Panc1 (cell line): ENCODE measurements around the gene TMEM50B.

Experiments
- POLR2AphosphoS5 ChIP-seq: IDR thresholded peaks from 2 replicates; pipeline ENCODE4 v1.6.1; 2012; ENCODE audit warnings: mild to moderate bottlenecking, low read depth, low read length, moderate library complexity
- TF ChIP-seq, protein P1 (sequence below): fragments of 450-650 bp; IDR thresholded peaks from 2 replicates; pipeline ENCODE4 v1.5.1; 2017; ENCODE audit warnings: mild to moderate bottlenecking

GRCh38 chr21:33510826-33511225 is 31.1 kb upstream of the TMEM50B start:
- TF ChIP-seq POLR2AphosphoS5, result no peak
- TF ChIP-seq, protein P1, sequence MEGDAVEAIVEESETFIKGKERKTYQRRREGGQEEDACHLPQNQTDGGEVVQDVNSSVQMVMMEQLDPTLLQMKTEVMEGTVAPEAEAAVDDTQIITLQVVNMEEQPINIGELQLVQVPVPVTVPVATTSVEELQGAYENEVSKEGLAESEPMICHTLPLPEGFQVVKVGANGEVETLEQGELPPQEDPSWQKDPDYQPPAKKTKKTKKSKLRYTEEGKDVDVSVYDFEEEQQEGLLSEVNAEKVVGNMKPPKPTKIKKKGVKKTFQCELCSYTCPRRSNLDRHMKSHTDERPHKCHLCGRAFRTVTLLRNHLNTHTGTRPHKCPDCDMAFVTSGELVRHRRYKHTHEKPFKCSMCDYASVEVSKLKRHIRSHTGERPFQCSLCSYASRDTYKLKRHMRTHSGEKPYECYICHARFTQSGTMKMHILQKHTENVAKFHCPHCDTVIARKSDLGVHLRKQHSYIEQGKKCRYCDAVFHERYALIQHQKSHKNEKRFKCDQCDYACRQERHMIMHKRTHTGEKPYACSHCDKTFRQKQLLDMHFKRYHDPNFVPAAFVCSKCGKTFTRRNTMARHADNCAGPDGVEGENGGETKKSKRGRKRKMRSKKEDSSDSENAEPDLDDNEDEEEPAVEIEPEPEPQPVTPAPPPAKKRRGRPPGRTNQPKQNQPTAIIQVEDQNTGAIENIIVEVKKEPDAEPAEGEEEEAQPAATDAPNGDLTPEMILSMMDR, result no peak
